Sigmoid colon (tissue), 7 donors: ENCODE data around the gene IQGAP2. TPM values are rescaled to one million over a fixed set of nuclear protein-coding genes. Genes with fewer than 3 reads are reported as not detected.
A peak's percentile ranks its signal among the peaks of the same experiment; 100 is the strongest.
"Not testable (repeated sequence)": the region's sequence is repeated elsewhere in the genome, so short reads cannot be mapped to it uniquely, and the experiment has no call there.

Source experiments
- DNase-seq: peaks from one replicate; pipeline ENCODE4 v3.0.0-alpha.2; 2019
- H3K27ac ChIP-seq, 4 donors: fragments of 200-600 bp; sonication (generic); one replicate each; pipeline ENCODE4 v1.5.1; 2016 to 2019; ENCODE audit warnings: mild to moderate bottlenecking in 1 of 4
- H3K27me3 ChIP-seq, 3 donors: fragments of 200-600 bp; sonication (generic); one replicate each; pipeline ENCODE4 v1.5.1; 2019; ENCODE audit warnings: mild to moderate bottlenecking in 1 of 3
- H3K36me3 ChIP-seq, 4 donors: fragments of 200-600 bp; sonication (generic); one replicate each; pipeline ENCODE4 v1.5.1; 2016 to 2019
- H3K4me1 ChIP-seq, 4 donors: fragments of 200-600 bp; sonication (generic); one replicate each; pipeline ENCODE4 v1.5.1; 2017 to 2019
- H3K4me3 ChIP-seq, 4 donors: fragments of 200-600 bp; sonication (generic); one replicate each; pipeline ENCODE4 v1.5.1; 2017 to 2019; ENCODE audit warnings: mild to moderate bottlenecking in 2 of 4, moderate library complexity in 1 of 4
- H3K9me3 ChIP-seq, 4 donors: fragments of 200-600 bp in 3 of 4; sonication (generic) in 3 of 4; one replicate each; pipeline versions ENCODE4 v1.5.1 to v1.6.1; 2013 to 2019
- EP300 ChIP-seq, 4 donors: sonication (generic); formaldehyde crosslinking; IDR thresholded peaks; one replicate each; pipeline ENCODE4 v1.6.1; 2017; ENCODE audit warnings: antibody characterized with exemption in 4 of 4
- POLR2A ChIP-seq, 2 donors: fragments of 450-650 bp; IDR thresholded peaks; one replicate each; pipeline ENCODE4 v1.6.1; 2016; ENCODE audit warnings: antibody characterized with exemption in 2 of 2, mild to moderate bottlenecking in 2 of 2, moderate library complexity in 2 of 2
- POLR2AphosphoS5 ChIP-seq, 4 donors: sonication (generic); formaldehyde crosslinking; IDR thresholded peaks; one replicate each; pipeline ENCODE4 v1.6.1; 2017; ENCODE audit warnings: antibody characterized with exemption in 4 of 4
- WGBS, 2 donors: extraction: QIAGEN DNeasy Blood & Tissue Kit; methylation state at CpG; one replicate each; pipeline ENCODE4 v1.1.7; 2013; 5-methylcytosine and 5-hydroxymethylcytosine counted together
- intact Hi-C: fragments of 100-400 bp; cut with DNase I; formaldehyde crosslinking; loops from one replicate; pipeline ENCODE4 v1.15.1; 2023
- polyA plus RNA-seq, 3 donors: library from polyadenylated mRNA; stranded (reverse); fragments of 200-250 nt; gene quantifications; one replicate each; pipeline ENCODE4 v1.2.3, GENCODE V29; 2013
- total RNA-seq, 4 donors: library from RNA; depleted of rRNA; stranded (reverse); fragments of >200 nt; gene quantifications; one replicate each; pipeline ENCODE4 v1.1.0, GENCODE V29; 2016
- TF ChIP-seq, protein P1 (sequence below), 4 experiments: fragments of 450-650 bp in 3 of 4; fragments of 200-600 bp in 1 of 4; IDR thresholded peaks; one replicate each; pipeline ENCODE4 v1.5.1; 2016 to 2019; ENCODE audit warnings: antibody characterized with exemption in 4 of 4, mild to moderate bottlenecking in 3 of 4, moderate library complexity in 2 of 4
- donor health status: healthy with polysubstance abuse.
- donor health status: Bipolar disorder and iron deficiency.
- donor health status: healthy.

Gene IQGAP2
- total and polyA plus RNA-seq, 7 donors, result 15.0 to 85.3 (median 24.6) TPM

DNA sequence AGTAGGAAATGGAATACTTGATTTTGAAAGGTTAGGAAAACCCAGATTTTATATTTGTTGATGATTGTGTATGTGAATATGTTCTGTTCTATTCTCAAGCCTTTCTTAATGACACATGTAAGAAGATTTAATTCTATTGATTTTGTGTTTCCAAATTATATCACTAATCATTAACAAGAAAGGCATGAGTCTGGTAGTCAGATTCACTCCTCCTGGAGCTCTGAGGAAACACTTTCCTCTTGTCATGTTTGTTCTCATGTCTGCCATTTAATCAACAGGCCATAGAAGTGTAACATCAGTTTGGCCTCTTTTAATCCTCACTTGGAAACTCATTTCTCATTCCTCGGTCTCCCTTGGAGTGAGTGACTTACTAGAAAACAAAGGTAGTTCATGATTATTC is 272.3 kb downstream of the IQGAP2 start:
- TF ChIP-seq POLR2A (IDR thresholded peaks at IDR 0.05) (no peak), EP300 (IDR thresholded peaks at IDR 0.05) (no peak), POLR2AphosphoS5 (IDR thresholded peaks at IDR 0.05) (no peak)
- TF ChIP-seq, protein P1, sequence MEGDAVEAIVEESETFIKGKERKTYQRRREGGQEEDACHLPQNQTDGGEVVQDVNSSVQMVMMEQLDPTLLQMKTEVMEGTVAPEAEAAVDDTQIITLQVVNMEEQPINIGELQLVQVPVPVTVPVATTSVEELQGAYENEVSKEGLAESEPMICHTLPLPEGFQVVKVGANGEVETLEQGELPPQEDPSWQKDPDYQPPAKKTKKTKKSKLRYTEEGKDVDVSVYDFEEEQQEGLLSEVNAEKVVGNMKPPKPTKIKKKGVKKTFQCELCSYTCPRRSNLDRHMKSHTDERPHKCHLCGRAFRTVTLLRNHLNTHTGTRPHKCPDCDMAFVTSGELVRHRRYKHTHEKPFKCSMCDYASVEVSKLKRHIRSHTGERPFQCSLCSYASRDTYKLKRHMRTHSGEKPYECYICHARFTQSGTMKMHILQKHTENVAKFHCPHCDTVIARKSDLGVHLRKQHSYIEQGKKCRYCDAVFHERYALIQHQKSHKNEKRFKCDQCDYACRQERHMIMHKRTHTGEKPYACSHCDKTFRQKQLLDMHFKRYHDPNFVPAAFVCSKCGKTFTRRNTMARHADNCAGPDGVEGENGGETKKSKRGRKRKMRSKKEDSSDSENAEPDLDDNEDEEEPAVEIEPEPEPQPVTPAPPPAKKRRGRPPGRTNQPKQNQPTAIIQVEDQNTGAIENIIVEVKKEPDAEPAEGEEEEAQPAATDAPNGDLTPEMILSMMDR (IDR thresholded peaks at IDR 0.05), result no peak
- intact Hi-C loops, result no loop called here
- Histone ChIP-seq H3K27me3 (no peaks in the 10 kb centered on the region), H3K27ac (no peak overlapping the region), H3K4me1 (no peaks in the 10 kb centered on the region), H3K9me3 (no peaks in the 10 kb centered on the region), H3K4me3 (no peak overlapping the region), H3K36me3 (no peaks in the 10 kb centered on the region)
- 92% methylated on average over 1 of the region's 1 CpG for WGBS, 2 donors
- no peak for DNase-seq

DNA sequence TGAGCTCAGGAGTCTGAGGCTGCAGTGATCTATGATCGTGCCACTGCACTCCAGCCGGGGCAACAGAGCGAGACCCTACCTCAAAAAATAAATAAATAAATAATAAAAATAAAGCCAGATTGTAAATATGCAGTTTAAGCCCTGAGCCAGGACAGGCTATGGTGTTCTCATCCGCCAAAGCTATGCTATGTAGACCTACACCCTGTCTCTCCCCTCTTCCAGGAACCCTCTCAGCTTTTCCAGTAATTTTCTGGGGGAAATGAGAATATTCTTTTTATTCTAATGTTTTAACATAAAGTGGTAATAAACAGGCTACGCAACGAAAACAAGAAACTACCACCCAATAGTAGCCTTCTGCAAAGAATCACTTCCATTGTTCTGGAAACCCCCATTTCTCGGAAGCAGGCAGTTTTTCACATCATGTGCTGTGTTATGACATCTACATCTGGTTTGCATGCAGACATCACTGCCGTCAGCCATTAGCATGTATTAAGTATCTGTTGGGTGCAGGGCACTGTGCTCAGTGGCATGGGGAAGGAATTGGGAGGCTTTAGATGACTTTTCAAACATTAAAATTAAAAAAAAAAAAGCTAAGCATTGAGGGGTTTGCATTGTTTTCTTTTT is 274.9 kb downstream of the IQGAP2 start:
- TF ChIP-seq, protein P1 (IDR thresholded peaks at IDR 0.05), result no peak
- TF ChIP-seq EP300 (IDR thresholded peaks at IDR 0.05) (no peak), POLR2A (IDR thresholded peaks at IDR 0.05) (no peak), POLR2AphosphoS5 (IDR thresholded peaks at IDR 0.05) (no peak)
- Histone ChIP-seq H3K27me3 (no peaks in the 10 kb centered on the region), H3K36me3 (no peaks in the 10 kb centered on the region), H3K4me1 (no peaks in the 10 kb centered on the region), H3K4me3 (no peak overlapping the region), H3K9me3 (no peaks in the 10 kb centered on the region), H3K27ac (peak overlapping the region in 1 of 4 donors; percentile 35)
- WGBS, 2 donors, result 92% methylated on average over 8 of the region's 8 CpGs
- DNase-seq, result no peak
- intact Hi-C loops, result no loop called here

DNA sequence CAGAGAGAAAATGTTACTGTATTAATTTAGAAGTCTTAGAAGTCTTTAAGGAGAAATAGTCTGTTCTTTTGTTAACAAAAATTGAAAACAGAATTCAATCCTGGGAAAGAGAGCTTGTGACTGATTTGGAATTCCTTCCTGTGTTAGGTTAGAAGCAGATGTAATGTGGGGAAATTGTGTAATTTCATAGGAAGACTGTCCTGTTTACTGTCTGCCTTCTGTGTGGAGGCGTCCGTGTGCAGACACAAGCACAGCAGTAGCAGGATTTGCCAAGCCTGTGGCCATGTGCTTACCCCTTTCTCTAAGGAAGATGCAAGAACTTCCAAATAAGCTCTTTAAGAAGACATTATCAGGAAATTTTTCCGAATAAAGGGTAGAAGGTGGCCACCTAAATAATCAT is 276.1 kb downstream of the IQGAP2 start:
- DNase-seq, result no peak
- Histone ChIP-seq H3K27me3 (no peaks in the 10 kb centered on the region), H3K27ac (peak overlapping the region in 2 of 4 donors; percentile 22 to 35), H3K4me1 (no peaks in the 10 kb centered on the region), H3K9me3 (no peaks in the 10 kb centered on the region), H3K36me3 (no peaks in the 10 kb centered on the region), H3K4me3 (no peak overlapping the region)
- intact Hi-C loops, result no loop called here
- WGBS, 2 donors, result 80 to 85% methylated on average over 3 of the region's 3 CpGs
- peak in 2 of 4 donors; percentile 23 to 24 for TF ChIP-seq POLR2AphosphoS5 (IDR thresholded peaks at IDR 0.05)
- TF ChIP-seq, protein P1 (IDR thresholded peaks at IDR 0.05), result no peak

DNA sequence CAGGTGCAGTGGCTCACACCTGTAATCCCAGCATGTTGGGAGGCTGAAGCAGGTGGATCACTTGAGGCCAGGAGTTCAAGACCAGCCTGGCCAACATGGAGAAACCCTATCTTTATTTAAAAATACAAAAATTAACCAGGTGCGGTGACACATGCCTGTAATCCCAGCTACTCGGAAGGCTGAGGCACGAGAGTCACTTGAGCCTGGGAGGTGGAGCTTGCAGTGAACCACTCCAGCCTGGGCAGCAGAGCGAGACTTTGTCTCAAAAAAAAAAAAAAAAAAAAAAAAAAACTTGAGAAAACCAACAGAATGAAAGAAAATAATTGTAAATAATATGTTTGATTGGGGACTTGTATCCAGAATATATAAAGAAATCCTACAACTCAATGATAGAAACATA is 277.7 kb downstream of the IQGAP2 start:
- WGBS, 2 donors, result 89 to 90% methylated on average over 4 of the region's 4 CpGs
- H3K9me3 ChIP-seq, H3K36me3 ChIP-seq, intact Hi-C loops, H3K27ac ChIP-seq, H3K27me3 ChIP-seq, H3K4me1 ChIP-seq, H3K4me3 ChIP-seq, DNase-seq: not testable (repeated sequence)

DNA sequence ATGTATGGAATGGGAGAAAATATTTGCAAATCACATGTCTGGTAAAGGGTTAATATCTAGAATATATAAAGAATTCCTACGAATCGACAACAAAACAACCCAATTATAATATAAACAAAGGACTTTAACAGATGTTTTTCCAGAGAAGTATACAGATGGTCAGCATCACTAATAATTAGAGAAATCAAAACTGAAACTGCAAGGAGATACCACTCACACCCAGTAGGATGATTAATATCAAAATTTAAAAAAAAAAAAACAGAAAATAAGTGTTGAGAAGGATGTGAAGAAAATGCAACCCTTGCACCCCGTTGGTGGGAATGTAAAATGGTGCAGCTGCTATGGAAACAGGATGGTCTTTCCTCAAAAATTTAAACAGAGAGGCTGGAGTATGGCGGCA is 278.2 kb downstream of the IQGAP2 start:
- H3K4me1 ChIP-seq, result no peaks in the 10 kb centered on the region
- H3K4me3 ChIP-seq, result no peak overlapping the region
- no peaks in the 10 kb centered on the region for H3K36me3 ChIP-seq
- H3K27me3 ChIP-seq, result no peaks in the 10 kb centered on the region
- WGBS, 2 donors, result 75 to 85% methylated on average over 4 of the region's 4 CpGs
- intact Hi-C loops, result no loop called here
- no peak overlapping the region for H3K27ac ChIP-seq
- TF ChIP-seq EP300 (IDR thresholded peaks at IDR 0.05), result no peak
- no peak for TF ChIP-seq POLR2A (IDR thresholded peaks at IDR 0.05)
- no peak for TF ChIP-seq POLR2AphosphoS5 (IDR thresholded peaks at IDR 0.05)
- TF ChIP-seq, protein P1 (IDR thresholded peaks at IDR 0.05), result no peak
- DNase-seq, result no peak
- no peaks in the 10 kb centered on the region for H3K9me3 ChIP-seq
